K562 (cell line): ENCODE data around the gene CST4. TPM values are rescaled to one million over a fixed set of nuclear protein-coding genes. Genes with fewer than 3 reads are reported as not detected.

Experiments
- ATAC-seq: fragments of 200-7000 bp; cut with Tn5 transposase; 3 replicates; pipeline ENCODE4 v1.9.1; 2020; ENCODE audit warnings: moderate library complexity
- BruUV-seq: library from RNA; stranded (reverse); fragments of 400-500 nt; replicated peaks from 2 replicates; lab custom pipeline; 2021; lab: Mats Ljungman, UMichigan
- CTCF ChIA-PET: fragments of 300-600 bp; formaldehyde crosslinking; extraction: SDS; loops from one replicate; lab custom pipeline; 2021; ENCODE audit warnings: low intra/inter-chr PET ratio; lab: Yijun Ruan, JAX
- POLR2A ChIA-PET: fragments of 300-600, 350-650 bp; sonication (Branson Sonifier 250); formaldehyde crosslinking; extraction: SDS; loops from one replicate; lab custom pipeline; 2021; ENCODE audit warnings: antibody characterized with exemption, inconsistent platforms; lab: Yijun Ruan, JAX
- DNase-seq, 4 experiments: peaks; one replicate each; pipeline versions ENCODE4 v3.0.0 to v3.0.0-alpha.2; 2011 to 2018; ENCODE audit warnings: low spot score in 3 of 4, mixed read lengths in 3 of 4; ENCODE audit errors: extremely low read depth in 1 of 4
- FAIRE-seq: peaks from 2 replicates; lab custom pipeline; 2011; peaks lifted over from hg19 to GRCh38; lab: Jason Lieb, UNC
- H2AFZ ChIP-seq: 2 replicates; pipeline ENCODE4 v1.6.0; 2011; ENCODE audit warnings: low read depth, low read length, control low read depth, inconsistent platforms
- H3K27ac ChIP-seq: fragments of 200-600 bp; 3 replicates; pipeline ENCODE4 v1.8.0; 2011; ENCODE audit warnings: low read depth, mild to moderate bottlenecking, control low read depth, inconsistent platforms, low read length, moderate library complexity, mixed read lengths; ENCODE audit errors: extremely low read depth
- H3K27me3 ChIP-seq, 2 experiments: fragments of 300-600 bp in 1 of 2; 2 replicates in 1 of 2; 3 replicates in 1 of 2; pipeline versions ENCODE4 v1.6.0 to v1.8.0; 2011; ENCODE audit warnings: inconsistent platforms in 2 of 2, low read length in 2 of 2, mild to moderate bottlenecking in 1 of 2, mixed read lengths in 1 of 2, moderate library complexity in 1 of 2; ENCODE audit not compliant: control insufficient read depth in 2 of 2, insufficient read depth in 2 of 2
- H3K36me3 ChIP-seq: fragments of 300-600 bp; 3 replicates; pipeline ENCODE4 v1.8.0; 2011; ENCODE audit warnings: mild to moderate bottlenecking, low read length, inconsistent platforms; ENCODE audit not compliant: control insufficient read depth, insufficient read depth
- H3K4me1 ChIP-seq, 2 experiments: fragments of 200-600 bp in 1 of 2; replicated peaks in 1 of 2; 2 replicates in 1 of 2; 3 replicates in 1 of 2; pipeline versions ENCODE4 v1.5.1 to v1.8.0; 2011; ENCODE audit warnings: inconsistent platforms in 2 of 2, low read length in 2 of 2, mild to moderate bottlenecking in 1 of 2, mixed read lengths in 1 of 2, moderate library complexity in 1 of 2; ENCODE audit not compliant: control insufficient read depth in 2 of 2, insufficient read depth in 2 of 2
- H3K4me2 ChIP-seq: 2 replicates; pipeline ENCODE4 v1.6.1; 2011; ENCODE audit warnings: low read length, control low read depth, inconsistent platforms, mixed read lengths; ENCODE audit not compliant: insufficient read depth
- H3K4me3 ChIP-seq: fragments of 200-600 bp; sonication (generic), shearing (Covaris generic); 2 replicates; pipeline ENCODE4 v1.5.1; 2016; ENCODE audit warnings: control low read depth, inconsistent platforms
- H3K79me2 ChIP-seq: fragments of 200-600 bp; 3 replicates; pipeline ENCODE4 v1.8.0; 2011; ENCODE audit warnings: low read length, inconsistent platforms; ENCODE audit not compliant: control insufficient read depth, insufficient read depth
- H3K9ac ChIP-seq, 2 experiments: 2 replicates each; pipeline versions ENCODE4 v1.6.0 to v1.6.1; 2011; ENCODE audit warnings: low read depth in 2 of 2, low read length in 2 of 2, control low read depth in 1 of 2, inconsistent platforms in 1 of 2, mild to moderate bottlenecking in 1 of 2, mixed read lengths in 1 of 2; ENCODE audit not compliant: insufficient read depth in 1 of 2
- H3K9me1 ChIP-seq: one replicate; pipeline ENCODE4 v1.6.0; 2011; ENCODE audit warnings: inconsistent platforms, mild to moderate bottlenecking, low read length, moderate library complexity; ENCODE audit not compliant: control insufficient read depth, insufficient read depth
- H3K9me3 ChIP-seq: replicated peaks from 2 replicates; pipeline ENCODE4 v1.5.1; 2011; ENCODE audit warnings: low read depth, low read length, inconsistent platforms; ENCODE audit not compliant: control insufficient read depth, insufficient read depth
- H4K20me1 ChIP-seq: replicated peaks from 2 replicates; pipeline ENCODE4 v1.6.1; 2011; ENCODE audit warnings: low read length, inconsistent platforms, mixed read lengths; ENCODE audit not compliant: control insufficient read depth, insufficient read depth
- CREBBP ChIP-seq: IDR thresholded peaks from one replicate; pipeline ENCODE4 v1.6.1; 2012; ENCODE audit warnings: low read depth, mild to moderate bottlenecking, control low read depth, inconsistent platforms, low read length
- KDM1A ChIP-seq, 2 experiments: fragments of 450-650 bp; IDR thresholded peaks; 2 replicates each; pipeline ENCODE4 v1.6.1; 2016; ENCODE audit warnings: mild to moderate bottlenecking in 2 of 2
- NFATC3 ChIP-seq: fragments of 450-650 bp; IDR thresholded peaks from 2 replicates; pipeline ENCODE4 v1.6.1; 2017; ENCODE audit warnings: mild to moderate bottlenecking
- SOX6 ChIP-seq: fragments of 450-650 bp; IDR thresholded peaks from 2 replicates; pipeline ENCODE4 v1.6.1; 2014; ENCODE audit warnings: mild to moderate bottlenecking
- ZSCAN32 ChIP-seq: fragments of 450-650 bp; formaldehyde crosslinking; IDR thresholded peaks from 2 replicates; pipeline ENCODE4 v1.4.0; 2020; ENCODE audit warnings: mild to moderate bottlenecking, moderate library complexity
- WGBS: fragments of 100-300 bp; shearing (Covaris generic); methylation state at CpG from one replicate; pipeline ENCODE4 v1.1.6; 2016; ENCODE audit warnings: low coverage, mixed read lengths; ENCODE audit not compliant: insufficient coverage; ENCODE audit errors: missing lambda C conversion rate; 5-methylcytosine and 5-hydroxymethylcytosine counted together
- in situ Hi-C: fragments of 300-500 bp; cut with MboI; formaldehyde crosslinking; loops from 4 replicates; pipeline ENCODE4 v1.15.0; 2018; ENCODE audit warnings: inconsistent platforms, mixed read lengths
- intact Hi-C: fragments of 100-400 bp; cut with micrococcal nuclease; formaldehyde crosslinking; loops from 2 replicates; pipeline ENCODE4 v1.14.2; 2022
- polyA plus RNA-seq, 8 experiments: library from polyadenylated mRNA; depleted of rRNA in 4 of 8; stranded (reverse) in 5 of 8; unstranded in 3 of 8; fragments of >200 nt; fragmentation: Nextera tagmentation in 2 of 8; fragmentation: Illumina TruSeq in 1 of 8; extraction: Ambion mirVana in 2 of 8; extraction: Trizol in 1 of 8; gene quantifications; 2 replicates each; pipeline versions ENCODE4 v1.2.1 to v1.2.3, GENCODE V29; 2011 to 2014; ENCODE audit warnings: inconsistent platforms in 1 of 8, missing spikeins in 1 of 8
- total RNA-seq, 7 experiments: library from RNA; depleted of rRNA in 6 of 7; stranded (reverse); fragments of >200 nt in 6 of 7; fragmentation: Illumina TruSeq in 2 of 7; extraction: Trizol in 2 of 7; gene quantifications; 2 replicates each; pipeline versions ENCODE4 v1.2.1 to v1.2.3, GENCODE V29; 2011 to 2021; ENCODE audit warnings: low replicate concordance in 1 of 7
- TF ChIP-seq, protein P1 (sequence below): fragments of 450-650 bp; IDR thresholded peaks from 2 replicates; pipeline ENCODE4 v1.7.0; 2016; ENCODE audit warnings: borderline replicate concordance

Gene CST4
- total and polyA plus RNA-seq, 9 of the 15 experiments (the other 6 are each of a cell fraction or from before 2014, with no cell fraction given): not detected

DNA sequence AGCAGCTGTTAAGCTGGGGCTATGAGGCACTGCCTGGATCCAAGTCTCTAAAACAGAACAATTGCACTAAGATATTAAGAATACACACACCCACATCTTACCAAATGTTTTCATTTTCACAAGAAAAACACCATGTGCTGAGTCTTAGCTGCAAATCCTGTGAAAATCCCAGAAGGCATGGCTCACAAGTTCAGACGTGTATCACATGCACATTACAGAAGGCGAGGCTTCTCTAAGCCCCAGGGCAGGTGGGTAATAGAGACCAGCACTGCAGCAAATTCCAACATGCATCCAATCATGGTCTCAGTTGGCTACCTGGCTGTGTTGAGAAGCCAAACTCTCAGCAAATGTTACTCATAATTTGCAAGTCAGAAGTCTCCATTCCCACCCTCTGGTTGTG lies 34.8 kb downstream of the CST4 start:
- 0% methylated on average over 2 of the region's 2 CpGs for WGBS
- Histone ChIP-seq H3K27ac (no peak overlapping the region), H3K36me3 (no peaks in the 10 kb centered on the region), H4K20me1 (no peaks in the 10 kb centered on the region), H3K9me3 (no peaks in the 10 kb centered on the region), H3K27me3 (no peaks in the 10 kb centered on the region), H3K4me3 (no peak overlapping the region), H3K4me2 (no peak overlapping the region), H3K79me2 (no peaks in the 10 kb centered on the region), H3K4me1 (peaks cover 0 to 6% of the 10 kb centered on the region in 2 experiments; a peak in 2 of 5 replicates), H2AFZ (no peak overlapping the region), H3K9ac (no peak overlapping the region), H3K9me1 (no peaks in the 10 kb centered on the region)
- ChIA-PET CTCF (no interaction called here), POLR2A (interaction anchor here (0.6 kb wide), 1 partner anchor 1289 kb away, joined by 3 read pairs; no protein-coding TSS in a partner anchor)
- DNase-seq (no peak), ATAC-seq (no peak), FAIRE-seq (no peak)
- TF ChIP-seq SOX6 (no peak), CREBBP (no peak), ZSCAN32 (no peak), KDM1A (IDR thresholded peaks at IDR 0.05) (no peak), NFATC3 (no peak)
- TF ChIP-seq, protein P1, sequence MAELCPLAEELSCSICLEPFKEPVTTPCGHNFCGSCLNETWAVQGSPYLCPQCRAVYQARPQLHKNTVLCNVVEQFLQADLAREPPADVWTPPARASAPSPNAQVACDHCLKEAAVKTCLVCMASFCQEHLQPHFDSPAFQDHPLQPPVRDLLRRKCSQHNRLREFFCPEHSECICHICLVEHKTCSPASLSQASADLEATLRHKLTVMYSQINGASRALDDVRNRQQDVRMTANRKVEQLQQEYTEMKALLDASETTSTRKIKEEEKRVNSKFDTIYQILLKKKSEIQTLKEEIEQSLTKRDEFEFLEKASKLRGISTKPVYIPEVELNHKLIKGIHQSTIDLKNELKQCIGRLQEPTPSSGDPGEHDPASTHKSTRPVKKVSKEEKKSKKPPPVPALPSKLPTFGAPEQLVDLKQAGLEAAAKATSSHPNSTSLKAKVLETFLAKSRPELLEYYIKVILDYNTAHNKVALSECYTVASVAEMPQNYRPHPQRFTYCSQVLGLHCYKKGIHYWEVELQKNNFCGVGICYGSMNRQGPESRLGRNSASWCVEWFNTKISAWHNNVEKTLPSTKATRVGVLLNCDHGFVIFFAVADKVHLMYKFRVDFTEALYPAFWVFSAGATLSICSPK: no peak
- no TSS peak for BruUV-seq
- in situ Hi-C loops (no loop called here), intact Hi-C loops (no loop called here)
